Peyer's patch (tissue), 4 donors: ENCODE data around the gene CLMP. TPM values are rescaled to one million over a fixed set of nuclear protein-coding genes. Genes with fewer than 3 reads are reported as not detected.

ENCODE experiments used
- DNase-seq, 3 donors: peaks; one replicate each; pipeline ENCODE4 v3.0.0-alpha.2; 2017 to 2019
- H3K27ac ChIP-seq, 4 donors: fragments of 200-600 bp; sonication (generic); one replicate each; pipeline ENCODE4 v1.5.1; 2016 to 2019
- H3K27me3 ChIP-seq, 2 donors: fragments of 200-600 bp; sonication (generic); one replicate each; pipeline ENCODE4 v1.5.1; 2019
- H3K36me3 ChIP-seq, 3 donors: fragments of 200-600 bp; sonication (generic); one replicate each; pipeline ENCODE4 v1.5.1; 2016 to 2019
- H3K4me1 ChIP-seq, 4 donors: fragments of 200-600 bp; sonication (generic); one replicate each; pipeline ENCODE4 v1.5.1; 2016 to 2019
- H3K4me3 ChIP-seq, 4 donors: fragments of 200-600 bp; sonication (generic); 1 replicate in 3 of 4; 2 replicates in 1 of 4; pipeline ENCODE4 v1.5.1; 2016 to 2019; ENCODE audit warnings: mild to moderate bottlenecking in 1 of 4
- H3K9me3 ChIP-seq, 4 donors: fragments of 200-600 bp; sonication (generic); one replicate each; pipeline ENCODE4 v1.5.1; 2016 to 2019; ENCODE audit warnings: mild to moderate bottlenecking in 1 of 4
- CTCF ChIP-seq, 6 experiments: fragments of 450-650 bp in 4 of 6; fragments of 200-600 bp in 2 of 6; sonication (generic) in 1 of 6; IDR thresholded peaks; one replicate each; pipeline ENCODE4 v1.5.1; 2017 to 2019; ENCODE audit warnings: antibody characterized with exemption in 6 of 6, mild to moderate bottlenecking in 3 of 6, moderate library complexity in 1 of 6
- POLR2A ChIP-seq, 2 donors: fragments of 450-650 bp; IDR thresholded peaks; one replicate each; pipeline ENCODE4 v1.5.1; 2017; ENCODE audit warnings: antibody characterized with exemption in 2 of 2, mild to moderate bottlenecking in 2 of 2, moderate library complexity in 2 of 2
- total RNA-seq, 4 donors: library from RNA; depleted of rRNA; stranded (reverse); fragments of >200 nt; gene quantifications; one replicate each; pipeline ENCODE4 v1.1.0, GENCODE V29; 2016

The CLMP gene
- total RNA-seq, 4 donors from 2014 or later = 8.4 to 48.7 (median 13.2) TPM

- TF ChIP-seq POLR2A (IDR thresholded peaks at IDR 0.05) (no peak), CTCF (IDR thresholded peaks at IDR 0.05) (no peak)
- H3K4me1 ChIP-seq = peaks cover 0 to 26% (median 0%) of the 10 kb centered on the region in 4 donors
- no peaks in the 10 kb centered on the region for H3K9me3 ChIP-seq
- no peaks in the 10 kb centered on the region for H3K36me3 ChIP-seq
- no peaks in the 10 kb centered on the region for H3K27me3 ChIP-seq
- H3K27ac ChIP-seq = peak overlapping the region in 1 of 4 donors; percentile 66
- no peak for DNase-seq
- H3K4me3 ChIP-seq = no peak overlapping the region
Measured at GRCh38 chr11:123231777-123232176, 36.7 kb upstream of the CLMP start.

- Histone ChIP-seq H3K36me3 (no peaks in the 10 kb centered on the region), H3K27me3 (no peaks in the 10 kb centered on the region), H3K4me1 (peaks cover 0 to 26% (median 0%) of the 10 kb centered on the region in 4 donors), H3K4me3 (no peak overlapping the region), H3K9me3 (no peaks in the 10 kb centered on the region), H3K27ac (peak overlapping the region in 1 of 4 donors; percentile 66)
- no peak for TF ChIP-seq CTCF (IDR thresholded peaks at IDR 0.05)
- DNase-seq = no peak
Measured at GRCh38 chr11:123231256-123231655, 36.2 kb upstream of the CLMP start.

GRCh38 chr11:123230346-123230745, 35.3 kb upstream of the CLMP start:
- no peak overlapping the region for H3K27ac ChIP-seq

GRCh38 chr11:123228496-123229163, 33.6 kb upstream of the CLMP start:
- TF ChIP-seq CTCF (IDR thresholded peaks at IDR 0.05) = no peak
- TF ChIP-seq POLR2A (IDR thresholded peaks at IDR 0.05) = no peak
- Histone ChIP-seq H3K4me1 (peaks cover 0 to 22% (median 0%) of the 10 kb centered on the region in 4 donors), H3K27ac (no peak overlapping the region), H3K4me3 (no peak overlapping the region), H3K36me3 (no peaks in the 10 kb centered on the region), H3K9me3 (no peaks in the 10 kb centered on the region), H3K27me3 (no peaks in the 10 kb centered on the region)
- no peak for DNase-seq

More at GRCh38 chr11:123230346-123230745, 35.3 kb upstream of the CLMP start:
- peaks cover 0 to 26% (median 0%) of the 10 kb centered on the region in 4 donors for H3K4me1 ChIP-seq
- H3K9me3 ChIP-seq = no peaks in the 10 kb centered on the region
- H3K27me3 ChIP-seq = no peaks in the 10 kb centered on the region
- no peak for TF ChIP-seq POLR2A (IDR thresholded peaks at IDR 0.05)
- no peak for TF ChIP-seq CTCF (IDR thresholded peaks at IDR 0.05)
- DNase-seq = no peak
- H3K4me3 ChIP-seq = no peak overlapping the region
- no peaks in the 10 kb centered on the region for H3K36me3 ChIP-seq

- Histone ChIP-seq H3K4me3 (no peak overlapping the region), H3K27me3 (no peaks in the 10 kb centered on the region), H3K27ac (no peak overlapping the region), H3K36me3 (no peaks in the 10 kb centered on the region), H3K4me1 (peaks cover 0 to 15% (median 0%) of the 10 kb centered on the region in 4 donors), H3K9me3 (no peaks in the 10 kb centered on the region)
- no peak for DNase-seq
- TF ChIP-seq POLR2A (IDR thresholded peaks at IDR 0.05) (no peak), CTCF (IDR thresholded peaks at IDR 0.05) (no peak)
Measured at GRCh38 chr11:123227763-123228495, 32.9 kb upstream of the CLMP start.
